EH (cell line): Measurements from ENCODE around the gene TYROBP.
"Not testable (repeated sequence)": the region's sequence is repeated elsewhere in the genome, so short reads cannot be mapped to it uniquely, and the experiment has no call there.

ENCODE experiments used
- DNase-seq: peaks from one replicate; pipeline ENCODE4 v3.0.0-alpha.2; 2015; ENCODE audit warnings: low read depth

The TYROBP gene

DNA sequence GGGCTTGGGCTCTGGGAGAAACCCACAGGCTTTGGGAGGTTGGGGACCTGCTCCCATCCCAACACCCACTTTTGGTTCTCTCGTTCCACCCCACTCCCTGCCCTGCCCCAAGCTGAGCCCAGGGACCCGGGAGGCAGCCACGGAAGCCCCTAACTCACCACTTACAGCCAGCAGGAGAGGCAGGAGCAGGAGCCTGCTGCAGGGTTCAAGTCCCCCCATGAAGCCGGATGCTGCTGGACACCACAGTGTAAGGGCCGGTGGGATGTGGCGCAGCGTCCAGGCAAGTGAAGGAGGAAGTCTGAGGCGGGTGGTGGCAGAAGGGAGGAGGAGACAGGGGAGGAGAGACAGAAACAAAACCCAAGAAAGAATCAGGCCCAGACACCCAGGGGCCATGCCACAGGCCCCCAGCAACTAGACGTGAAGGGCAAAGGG, at the start of gene TYROBP:
TSS of gene TYROBP (minus strand) at position 286 of the 432 bp plus-strand sequence. CDS start at position 219, 67 bp downstream.
- no peak for DNase-seq

DNA sequence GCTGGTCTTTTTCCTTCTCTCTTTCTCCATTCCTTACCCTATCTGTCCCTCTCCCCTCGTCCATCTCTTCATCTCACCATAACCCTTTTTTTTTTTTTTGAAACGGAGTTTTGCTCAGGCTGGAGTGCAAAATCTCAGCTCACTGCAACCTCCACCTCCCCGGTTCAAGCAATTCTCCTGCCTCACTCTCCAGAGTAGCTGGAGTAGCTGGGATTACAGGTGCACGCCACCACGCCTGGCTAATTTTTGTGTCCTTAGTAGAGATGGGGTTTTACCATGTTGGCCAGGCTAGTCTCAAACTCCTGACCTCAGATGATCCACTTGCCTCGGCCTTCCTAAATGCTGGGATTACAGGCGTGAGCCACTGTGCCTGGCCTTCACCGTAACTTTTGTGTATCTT, 49.3 kb upstream of the TYROBP start:
- DNase-seq = not testable (repeated sequence)

DNA sequence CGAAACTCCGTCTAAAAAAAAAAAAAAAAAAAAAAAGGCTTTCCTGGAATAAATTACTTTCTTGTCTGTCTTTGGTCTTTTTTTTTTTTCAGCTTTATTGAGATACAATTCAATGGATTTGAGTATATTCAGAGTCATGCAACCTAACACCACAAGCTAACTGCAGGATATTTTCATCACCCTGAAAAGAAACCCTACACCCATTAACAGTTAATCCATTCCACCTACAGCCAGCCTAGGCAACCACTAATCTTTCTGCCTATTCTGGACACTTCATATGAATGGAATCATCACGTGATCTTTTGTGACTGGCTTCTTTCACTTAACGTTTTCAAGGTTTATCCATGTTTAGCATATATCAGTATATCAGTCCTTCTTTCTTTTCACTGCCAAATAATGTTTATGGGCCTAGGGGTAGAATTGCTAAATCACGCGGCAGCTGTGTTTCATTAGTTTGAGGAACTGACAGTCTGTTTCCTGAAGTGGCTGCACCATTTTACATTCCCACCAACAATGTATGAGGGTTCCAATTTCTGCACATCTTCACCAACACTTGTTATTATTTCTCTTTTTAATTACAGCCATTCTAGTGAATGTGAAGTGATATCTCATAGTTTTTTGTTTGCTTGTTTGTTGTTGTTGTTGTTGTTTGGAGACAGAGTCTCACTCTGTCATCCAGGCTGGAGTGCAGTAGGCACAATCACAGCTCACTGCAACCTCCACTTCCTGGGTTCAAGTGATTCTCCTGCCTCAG, 48.0 kb upstream of the TYROBP start:
- no peak for DNase-seq

DNA sequence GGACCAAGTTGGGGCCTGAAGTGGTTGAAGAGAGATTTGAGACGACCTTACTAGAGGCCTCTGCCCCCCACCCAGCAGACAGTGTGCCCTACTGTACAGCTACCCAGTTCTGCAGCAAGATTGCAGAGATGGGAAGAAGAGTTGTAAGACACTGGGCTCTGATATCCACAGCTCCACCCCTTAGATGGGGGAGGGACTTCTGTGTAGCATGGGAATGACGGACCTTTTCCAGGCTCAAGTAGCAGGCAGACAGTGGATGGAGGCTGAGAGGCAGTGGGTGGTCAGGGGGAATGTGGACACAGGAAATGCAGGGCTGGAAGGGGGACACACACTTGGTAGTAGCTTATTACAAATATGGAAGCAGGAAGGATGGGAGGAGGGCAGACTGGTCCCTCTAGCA, 41.0 kb upstream of the TYROBP start:
- DNase-seq = peak; percentile 20

DNA sequence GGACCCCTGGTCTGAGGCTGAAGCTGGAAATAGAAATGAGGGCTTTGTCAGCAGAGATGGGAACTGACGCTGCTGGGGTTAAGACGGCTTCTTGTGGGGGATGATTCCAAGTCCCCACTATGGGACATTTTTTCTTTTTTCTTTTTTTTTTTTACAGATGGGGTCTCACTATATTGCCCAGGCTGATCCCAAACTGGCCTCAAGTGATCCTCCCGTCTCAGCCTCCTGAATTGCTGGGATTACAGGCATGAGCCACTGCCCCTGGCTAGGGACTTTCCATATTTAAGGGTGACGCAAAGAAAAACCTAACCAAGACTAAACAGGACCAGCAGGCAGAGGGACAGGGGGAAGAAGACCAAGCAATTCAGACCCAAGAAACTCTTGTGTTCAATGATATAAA, 38.1 kb upstream of the TYROBP start:
- no peak for DNase-seq

DNA sequence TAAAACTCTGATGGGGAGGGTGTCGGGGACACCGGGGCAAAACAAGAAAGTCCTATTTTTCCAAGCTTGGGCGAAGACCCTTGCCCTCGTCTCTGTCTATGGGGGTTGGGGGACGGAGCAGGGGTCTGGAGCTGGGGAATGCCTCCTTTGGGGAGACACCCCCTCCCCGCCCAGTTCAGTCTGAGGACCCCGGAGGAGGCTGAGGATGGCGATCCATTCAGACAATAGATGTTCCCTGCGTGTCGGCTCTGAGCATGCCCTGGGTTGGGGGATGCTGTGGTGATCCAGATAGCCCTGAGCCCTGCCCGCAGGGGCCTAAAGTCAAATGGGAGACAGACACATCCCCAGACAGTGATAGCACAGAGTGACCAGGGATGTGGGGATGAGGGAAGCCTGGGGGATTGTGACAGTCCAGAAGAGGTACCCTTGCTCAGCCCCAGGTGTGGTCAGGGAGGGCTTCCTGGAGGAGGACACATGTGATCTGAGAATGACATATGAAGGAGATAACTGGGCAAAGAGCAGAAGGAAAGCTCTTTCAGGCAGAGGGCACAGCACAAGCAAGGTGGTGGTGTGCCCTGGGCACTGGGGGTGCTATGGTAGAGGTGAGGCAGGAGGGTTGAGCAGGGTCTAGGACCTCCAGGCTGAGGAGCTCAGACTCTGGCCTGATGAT, 37.2 kb upstream of the TYROBP start:
- DNase-seq = no peak

DNA sequence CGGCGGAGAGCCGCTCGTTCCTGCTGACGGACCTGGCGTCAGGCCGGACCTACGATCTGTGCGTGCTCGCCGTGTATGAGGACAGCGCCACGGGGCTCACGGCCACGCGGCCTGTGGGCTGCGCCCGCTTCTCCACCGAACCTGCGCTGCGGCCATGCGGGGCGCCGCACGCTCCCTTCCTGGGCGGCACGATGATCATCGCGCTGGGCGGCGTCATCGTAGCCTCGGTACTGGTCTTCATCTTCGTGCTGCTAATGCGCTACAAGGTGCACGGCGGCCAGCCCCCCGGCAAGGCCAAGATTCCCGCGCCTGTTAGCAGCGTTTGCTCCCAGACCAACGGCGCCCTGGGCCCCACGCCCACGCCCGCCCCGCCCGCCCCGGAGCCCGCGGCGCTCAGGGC, 36.5 kb upstream of the TYROBP start:
- no peak for DNase-seq

DNA sequence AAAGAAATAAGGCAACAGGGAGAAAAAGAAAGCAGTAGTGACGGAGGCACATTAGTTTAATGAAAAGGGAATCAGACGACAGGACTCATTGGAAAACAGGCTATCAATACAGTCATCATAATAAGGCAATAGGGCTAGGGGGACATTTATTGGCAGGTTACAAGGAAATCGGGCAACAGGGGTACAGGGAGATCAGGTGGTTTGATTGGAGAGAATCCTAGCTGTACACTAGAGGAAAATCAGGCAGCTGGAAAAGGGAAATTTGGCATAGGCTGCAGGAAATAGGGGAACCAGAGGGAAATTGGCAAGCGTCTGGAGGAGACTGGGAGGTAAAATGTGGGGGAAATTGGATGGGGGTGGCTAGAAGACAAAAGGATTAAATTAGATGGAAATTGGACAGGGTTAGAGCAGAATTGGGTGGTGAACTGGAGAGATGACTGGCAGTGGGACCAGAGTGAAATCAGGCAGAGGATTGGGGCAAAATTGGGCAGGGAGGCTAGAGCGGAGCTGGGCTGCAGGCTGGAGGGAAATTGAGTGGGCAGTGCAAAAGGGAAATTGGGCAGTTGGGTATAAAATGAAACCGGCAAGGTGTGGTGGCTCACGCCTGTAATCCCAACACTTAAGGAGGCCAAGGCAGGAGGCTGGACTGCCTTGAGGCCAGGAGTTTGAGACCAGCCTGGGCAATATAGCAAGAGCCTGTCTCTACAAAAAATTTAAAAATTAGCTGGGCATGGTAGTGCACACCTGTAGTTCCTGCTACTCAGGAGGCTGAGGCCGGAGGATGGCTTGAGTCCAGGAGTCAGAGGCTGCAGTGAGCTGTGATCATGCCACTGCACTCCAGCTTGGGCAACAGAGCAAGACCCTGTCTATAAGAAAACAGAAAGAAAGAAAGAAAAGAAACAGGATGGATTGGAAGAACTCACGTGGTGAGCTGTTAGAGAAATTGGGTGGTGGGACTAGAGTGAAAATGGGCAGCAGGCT, 35.5 kb upstream of the TYROBP start:
- no peak for DNase-seq

DNA sequence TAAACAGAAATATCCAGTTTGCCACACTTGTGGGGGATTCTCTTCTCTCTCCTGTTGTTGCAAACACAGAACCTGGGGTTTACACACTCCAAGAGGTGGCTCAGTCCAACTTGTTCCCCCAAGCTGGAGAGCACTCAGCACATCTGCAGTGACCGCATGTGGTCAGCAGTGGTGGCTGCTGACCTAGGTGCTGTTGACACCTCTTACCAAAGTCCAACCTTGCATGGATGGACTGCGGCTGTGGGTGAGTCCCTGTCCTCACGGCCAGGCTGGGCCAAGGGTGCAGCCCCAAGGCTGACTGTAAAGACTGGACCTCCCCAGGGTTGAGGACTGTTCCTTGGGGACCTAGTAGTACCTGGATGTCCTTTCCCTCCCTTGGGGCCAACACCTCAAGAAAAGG, 34.1 kb upstream of the TYROBP start:
- DNase-seq = no peak

DNA sequence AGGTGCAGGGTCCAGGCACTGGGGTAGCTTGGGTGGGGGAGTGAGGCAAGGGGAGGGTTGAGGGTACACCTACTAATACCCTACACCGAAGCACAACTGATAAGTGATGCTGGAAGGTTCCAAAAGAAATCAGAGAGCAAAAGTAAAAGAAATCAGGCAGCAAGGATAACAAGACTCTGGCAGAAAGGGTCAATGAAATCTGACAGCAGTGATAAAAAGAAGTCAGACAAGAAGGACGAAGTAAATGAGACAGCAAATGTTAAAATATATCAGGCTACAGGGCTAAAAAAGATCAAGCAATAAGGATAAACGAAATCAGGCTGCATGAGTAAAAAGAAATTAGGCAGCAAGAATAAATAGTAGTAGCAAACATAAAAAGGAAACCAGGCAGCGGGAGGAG, 32.7 kb upstream of the TYROBP start:
- no peak for DNase-seq

DNA sequence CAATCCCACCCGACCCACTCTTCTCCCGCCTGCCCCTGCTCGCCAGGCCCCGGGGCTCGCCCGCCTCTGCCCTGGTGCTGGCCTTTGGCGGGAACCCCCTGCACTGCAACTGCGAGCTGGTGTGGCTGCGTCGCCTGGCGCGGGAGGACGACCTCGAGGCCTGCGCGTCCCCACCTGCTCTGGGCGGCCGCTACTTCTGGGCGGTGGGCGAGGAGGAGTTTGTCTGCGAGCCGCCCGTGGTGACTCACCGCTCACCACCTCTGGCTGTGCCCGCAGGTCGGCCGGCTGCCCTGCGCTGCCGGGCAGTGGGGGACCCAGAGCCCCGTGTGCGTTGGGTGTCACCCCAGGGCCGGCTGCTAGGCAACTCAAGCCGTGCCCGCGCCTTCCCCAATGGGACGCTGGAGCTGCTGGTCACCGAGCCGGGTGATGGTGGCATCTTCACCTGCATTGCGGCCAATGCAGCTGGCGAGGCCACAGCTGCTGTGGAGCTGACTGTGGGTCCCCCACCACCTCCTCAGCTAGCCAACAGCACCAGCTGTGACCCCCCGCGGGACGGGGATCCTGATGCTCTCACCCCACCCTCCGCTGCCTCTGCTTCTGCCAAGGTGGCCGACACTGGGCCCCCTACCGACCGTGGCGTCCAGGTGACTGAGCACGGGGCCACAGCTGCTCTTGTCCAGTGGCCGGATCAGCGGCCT, 32.1 kb upstream of the TYROBP start:
- DNase-seq = no peak

DNA sequence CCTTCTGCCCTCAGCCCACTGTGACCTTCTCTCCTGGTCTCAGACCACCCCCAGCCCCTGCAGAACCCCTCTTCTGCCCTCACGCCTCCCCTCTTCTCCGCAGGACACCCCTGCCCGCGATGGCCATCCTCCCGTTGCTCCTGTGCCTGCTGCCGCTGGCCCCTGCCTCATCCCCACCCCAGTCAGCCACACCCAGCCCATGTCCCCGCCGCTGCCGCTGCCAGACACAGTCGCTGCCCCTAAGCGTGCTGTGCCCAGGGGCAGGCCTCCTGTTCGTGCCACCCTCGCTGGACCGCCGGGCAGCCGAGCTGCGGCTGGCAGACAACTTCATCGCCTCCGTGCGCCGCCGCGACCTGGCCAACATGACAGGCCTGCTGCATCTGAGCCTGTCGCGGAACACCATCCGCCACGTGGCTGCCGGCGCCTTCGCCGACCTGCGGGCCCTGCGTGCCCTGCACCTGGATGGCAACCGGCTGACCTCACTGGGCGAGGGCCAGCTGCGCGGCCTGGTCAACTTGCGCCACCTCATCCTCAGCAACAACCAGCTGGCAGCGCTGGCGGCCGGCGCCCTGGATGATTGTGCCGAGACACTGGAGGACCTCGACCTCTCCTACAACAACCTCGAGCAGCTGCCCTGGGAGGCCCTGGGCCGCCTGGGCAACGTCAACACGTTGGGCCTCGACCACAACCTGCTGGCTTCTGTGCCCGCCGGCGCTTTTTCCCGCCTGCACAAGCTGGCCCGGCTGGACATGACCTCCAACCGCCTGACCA, 31.4 kb upstream of the TYROBP start:
- no peak for DNase-seq

DNA sequence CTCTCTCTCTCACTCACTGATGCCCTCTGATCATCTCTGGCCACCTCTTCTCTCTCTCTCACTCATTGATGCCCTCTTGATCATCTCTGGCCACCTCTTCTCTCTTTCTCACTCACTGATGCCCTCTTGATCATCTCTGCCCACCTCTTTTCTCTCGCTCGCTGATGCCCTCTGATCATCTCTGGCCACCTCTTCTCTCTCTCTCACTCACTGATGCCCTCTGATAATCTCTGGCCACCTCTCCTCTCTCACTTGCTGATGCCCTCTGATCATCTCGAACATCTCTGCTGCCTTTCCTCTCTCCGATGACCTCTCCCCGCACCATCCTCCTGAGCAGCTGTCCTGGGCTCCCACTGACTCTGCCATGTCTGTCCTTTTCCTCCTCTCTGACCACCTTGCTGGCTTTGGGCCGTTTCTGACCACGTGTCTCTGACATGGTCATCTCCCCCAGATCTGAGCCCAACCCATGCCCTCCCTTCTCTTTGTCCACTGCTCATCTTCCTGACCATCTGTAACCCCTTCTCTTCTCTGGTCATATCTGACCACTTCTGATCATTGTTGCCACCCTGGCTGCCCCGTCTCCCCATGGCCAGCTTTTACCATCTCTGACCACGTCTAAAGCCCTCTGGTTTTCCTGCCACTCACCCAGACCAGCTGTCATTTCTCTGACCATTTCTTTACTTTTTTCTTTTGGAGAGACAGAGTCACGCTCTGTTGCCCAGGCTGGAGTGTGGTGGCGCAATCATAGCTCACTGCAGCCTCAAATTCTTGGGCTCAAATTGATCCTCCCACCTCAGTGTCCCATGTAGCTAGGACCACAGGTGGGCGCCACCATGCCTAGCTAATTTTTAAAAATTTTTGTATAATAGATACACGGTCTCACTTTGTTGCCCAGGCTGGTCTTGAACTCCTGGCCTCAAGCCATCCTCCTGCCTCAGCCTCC, 30.5 kb upstream of the TYROBP start:
- DNase-seq = no peak

DNA sequence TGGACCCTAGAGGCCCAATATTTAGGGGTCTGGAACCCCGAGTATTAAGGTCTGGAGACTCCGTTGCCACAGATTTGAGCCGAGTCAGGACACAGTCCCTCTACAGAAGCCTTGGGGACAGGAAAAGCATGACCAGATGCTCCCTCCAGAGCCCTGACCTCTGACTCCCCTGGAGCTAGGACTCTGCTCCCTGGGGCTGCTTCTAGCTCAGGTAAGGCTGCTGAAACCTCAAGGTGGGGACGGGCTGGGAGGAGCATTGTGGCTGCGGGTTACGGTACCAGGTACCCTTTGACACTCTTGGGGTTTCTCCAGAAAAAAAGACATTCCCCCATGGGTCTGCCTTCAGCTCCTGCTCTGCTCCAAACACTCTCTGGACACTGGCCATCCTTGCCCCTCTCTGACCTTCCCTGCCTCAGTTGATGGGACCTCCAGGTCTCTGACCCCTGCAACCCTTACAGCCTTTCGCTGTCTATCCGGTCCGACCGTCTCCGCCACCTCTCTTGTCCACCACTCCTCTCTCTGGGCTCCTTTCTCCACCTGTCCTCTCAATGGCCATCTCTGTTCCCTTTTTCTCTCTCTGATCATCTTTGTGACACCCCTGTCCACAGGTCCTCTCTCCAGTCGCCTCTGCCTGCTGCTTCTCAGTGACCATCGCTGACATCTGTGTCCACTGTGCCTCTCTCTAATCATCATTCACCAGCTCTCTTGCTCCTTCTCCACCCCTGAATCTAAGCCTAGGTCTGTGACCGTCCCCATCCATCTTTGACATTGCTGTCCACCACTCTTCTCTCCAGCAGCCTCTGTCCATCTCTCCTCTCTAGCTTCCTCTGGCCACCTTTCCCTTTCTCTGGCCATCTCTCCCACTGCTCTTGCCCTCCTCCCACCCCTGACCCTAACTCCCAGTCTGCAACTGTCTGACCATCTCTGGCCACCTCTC, 29.5 kb upstream of the TYROBP start:
- no peak for DNase-seq

DNA sequence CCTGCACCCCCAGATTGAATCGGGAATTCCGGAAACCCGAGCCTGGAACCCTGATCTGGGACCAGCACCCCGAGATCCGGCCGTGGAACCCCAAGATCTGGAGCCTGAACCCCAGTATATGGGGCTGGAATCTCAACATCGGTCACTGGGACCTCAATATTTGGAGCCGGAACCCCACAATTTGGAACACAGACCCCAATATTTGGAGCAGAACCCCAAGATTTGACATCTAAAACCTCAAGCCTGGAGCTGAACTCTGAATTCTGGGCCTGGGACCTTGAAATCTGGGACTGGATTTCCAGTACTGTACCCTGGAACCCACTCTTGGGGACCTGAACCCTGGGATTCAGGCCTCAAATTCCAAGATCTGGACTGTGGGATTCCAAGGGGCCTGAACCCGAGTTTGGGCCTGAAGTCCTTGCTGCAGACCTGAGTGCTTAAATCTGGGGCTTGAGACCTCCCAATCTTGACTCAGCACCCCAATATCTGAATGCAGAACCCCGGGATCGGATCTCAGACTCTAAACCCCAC, 28.7 kb upstream of the TYROBP start:
- DNase-seq = no peak

DNA sequence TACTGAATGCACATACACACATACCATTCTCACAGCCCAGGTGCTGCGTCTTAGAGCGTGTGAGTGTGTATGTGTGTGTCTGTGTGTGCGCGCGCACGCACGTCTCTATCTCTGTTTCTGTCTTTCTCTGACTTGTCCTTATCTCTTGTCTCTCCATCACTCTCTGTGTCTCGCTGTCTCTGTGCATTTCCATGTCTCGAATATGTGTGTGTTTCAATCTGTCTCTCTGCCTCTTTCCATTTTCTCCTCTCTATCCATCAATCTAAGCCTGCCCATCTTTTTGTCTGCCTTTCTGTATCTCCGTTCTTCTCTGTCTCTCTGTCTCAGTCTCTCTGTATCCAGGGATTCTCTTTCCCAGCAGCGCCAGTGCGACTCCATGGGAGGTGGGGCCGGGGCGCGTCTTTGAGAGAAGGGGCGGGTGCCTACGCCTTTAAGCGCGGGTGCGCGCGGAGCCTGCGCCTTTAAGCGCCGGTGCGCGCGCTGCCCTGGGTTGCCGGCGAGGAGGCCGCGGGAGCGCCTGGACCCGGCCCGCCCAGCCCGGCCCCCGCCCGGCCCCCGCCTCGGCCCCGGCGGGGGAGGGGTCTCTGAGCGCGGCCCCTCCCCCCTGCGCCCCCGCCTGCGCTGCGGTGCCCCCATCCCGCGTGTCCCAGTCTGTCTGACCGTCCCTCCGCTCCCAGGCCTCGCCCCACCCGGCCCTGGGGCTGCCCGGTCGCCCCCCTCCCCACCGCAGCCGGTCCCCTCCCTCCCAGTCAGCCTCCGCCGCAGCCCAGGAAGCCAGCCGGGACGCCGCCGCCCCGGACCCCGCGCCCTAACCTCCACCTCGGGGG, 28.0 kb upstream of the TYROBP start, which contains the start of gene LRFN3:
TSS of gene LRFN3 (plus strand) at position 464 of the 827 bp plus-strand sequence. CDS start 3,052 bp downstream, outside the sequence.
- peak; percentile 75 for DNase-seq

DNA sequence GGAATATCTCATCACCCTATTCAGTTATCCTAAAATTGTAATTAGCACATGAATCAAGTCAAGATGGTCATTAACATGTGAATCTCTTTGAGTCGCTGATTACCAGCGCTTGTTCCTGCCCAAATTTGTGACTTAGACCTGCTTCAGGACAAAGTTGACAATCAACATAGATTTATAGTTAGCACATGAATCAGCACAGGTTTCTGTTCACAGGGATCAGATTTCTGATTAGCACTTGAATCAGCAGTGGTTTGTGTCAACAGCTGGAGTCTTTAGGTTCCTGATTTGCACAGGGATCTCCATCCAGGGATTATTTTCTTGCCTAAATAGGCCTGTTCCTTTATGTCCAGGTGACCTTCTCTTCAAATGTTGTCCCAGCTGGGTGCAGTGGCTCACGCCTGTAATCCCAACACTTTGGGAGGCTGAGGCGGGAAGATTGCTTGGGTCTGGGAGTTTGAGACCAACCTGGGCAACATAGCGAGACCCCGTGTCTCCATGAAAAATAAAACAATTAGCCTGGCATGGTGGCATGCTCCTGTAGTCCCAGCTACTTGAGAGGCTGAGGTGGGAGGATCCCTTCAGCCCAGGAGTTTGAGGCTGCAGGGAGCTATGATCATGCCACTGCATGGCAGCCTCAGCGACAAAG, 24.3 kb upstream of the TYROBP start:
- DNase-seq = no peak
